Lower lobe of right lung (tissue), 2 donors: Measurements from ENCODE around the gene CDK1. TPM values are rescaled to one million over a fixed set of nuclear protein-coding genes. Genes with fewer than 3 reads are reported as not detected.

Source experiments
- ATAC-seq, 2 donors: fragments of 200-7000 bp; cut with Tn5 transposase; one replicate each; pipeline ENCODE4 v1.9.1; 2020 to 2022; ENCODE audit warnings: mild to moderate bottlenecking in 2 of 2, moderate library complexity in 2 of 2
- DNase-seq: peaks from one replicate; pipeline ENCODE4 v3.0.0-alpha.2; 2020
- H3K27ac ChIP-seq: fragments of 200-600 bp; one replicate; pipeline ENCODE4 v1.8.0; 2022
- H3K27me3 ChIP-seq: fragments of 200-600 bp; one replicate; pipeline ENCODE4 v1.8.0; 2022; ENCODE audit warnings: low read depth
- H3K36me3 ChIP-seq: fragments of 200-600 bp; one replicate; pipeline ENCODE4 v1.8.0; 2022; ENCODE audit warnings: mild to moderate bottlenecking
- H3K4me1 ChIP-seq: fragments of 200-600 bp; one replicate; pipeline ENCODE4 v1.8.0; 2022
- H3K4me3 ChIP-seq: fragments of 200-600 bp; one replicate; pipeline ENCODE4 v1.8.0; 2022; ENCODE audit warnings: mild to moderate bottlenecking
- H3K9me3 ChIP-seq: fragments of 200-600 bp; one replicate; pipeline ENCODE4 v1.8.0; 2022
- intact Hi-C: fragments of 100-400 bp; cut with DNase I; formaldehyde crosslinking; loops from one replicate; pipeline ENCODE4 v1.11.0; 2022
- long read RNA-seq: library from polyadenylated mRNA; unstranded; transcript quantifications from one replicate; pipeline ENCODE4 v2.0.0, GENCODE V29; 2021
- total RNA-seq: library from RNA; stranded (reverse); fragmentation: NEBNext Ultra II Directional; extraction: Animal tissue kit (Norgen Biotek cat#: 25700); gene quantifications from one replicate; pipeline ENCODE4 v1.2.1, GENCODE V29; 2021
- TF ChIP-seq, protein P1 (sequence below): fragments of 200-600 bp; IDR thresholded peaks from one replicate; pipeline ENCODE4 v1.8.0; 2022; ENCODE audit warnings: antibody characterized with exemption, mild to moderate bottlenecking
- donor health status: DM: no; HTN: yes; CAD: no; lungs with severe emphysema.

Gene CDK1
- 4.3 TPM for total RNA-seq
- long read RNA-seq, partial matches to known transcripts = 1 of 8 reads
- long read RNA-seq, other reads (novel, unspliced or antisense) = 4 of 8 reads

DNA sequence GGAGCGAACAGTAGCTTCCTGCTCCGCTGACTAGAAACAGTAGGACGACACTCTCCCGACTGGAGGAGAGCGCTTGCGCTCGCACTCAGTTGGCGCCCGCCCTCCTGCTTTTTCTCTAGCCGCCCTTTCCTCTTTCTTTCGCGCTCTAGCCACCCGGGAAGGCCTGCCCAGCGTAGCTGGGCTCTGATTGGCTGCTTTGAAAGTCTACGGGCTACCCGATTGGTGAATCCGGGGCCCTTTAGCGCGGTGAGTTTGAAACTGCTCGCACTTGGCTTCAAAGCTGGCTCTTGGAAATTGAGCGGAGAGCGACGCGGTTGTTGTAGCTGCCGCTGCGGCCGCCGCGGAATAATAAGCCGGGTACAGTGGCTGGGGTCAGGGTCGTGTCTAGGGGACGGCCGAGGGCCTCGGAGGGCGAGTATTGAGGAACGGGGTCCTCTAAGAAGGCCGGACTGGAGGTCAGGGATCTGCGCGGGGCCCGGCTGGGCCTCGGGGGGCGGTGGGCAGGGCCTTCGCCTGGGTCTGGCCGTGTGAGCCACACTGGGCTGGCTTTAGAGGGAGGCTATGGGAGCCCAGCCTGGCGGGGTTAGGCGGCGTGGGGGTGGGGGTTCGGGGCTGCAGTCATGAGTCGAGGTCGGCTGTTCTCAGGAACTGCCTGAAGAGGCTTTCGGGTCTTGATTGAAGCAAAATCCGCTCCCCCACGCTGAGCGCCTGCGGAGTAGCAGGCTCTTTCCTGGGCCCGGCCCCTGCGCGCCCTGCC is at the start of gene CDK1:
CDK1 (plus strand) TSS at position 265 of the 757 bp plus-strand sequence. CDS start 1,688 bp downstream, outside the sequence.
- Histone ChIP-seq H3K27me3 (no peaks in the 10 kb centered on the region), H3K4me3 (peak within 1 kb of the TSS; percentile 57), H3K9me3 (no peaks in the 10 kb centered on the region), H3K36me3 (no peaks in the 10 kb centered on the region), H3K27ac (no peak within 1 kb of the TSS), H3K4me1 (peaks cover 16% of the 10 kb centered on the region)
- peak; percentile 100 for ATAC-seq
- intact Hi-C loops = no loop called here
- TF ChIP-seq, protein P1, sequence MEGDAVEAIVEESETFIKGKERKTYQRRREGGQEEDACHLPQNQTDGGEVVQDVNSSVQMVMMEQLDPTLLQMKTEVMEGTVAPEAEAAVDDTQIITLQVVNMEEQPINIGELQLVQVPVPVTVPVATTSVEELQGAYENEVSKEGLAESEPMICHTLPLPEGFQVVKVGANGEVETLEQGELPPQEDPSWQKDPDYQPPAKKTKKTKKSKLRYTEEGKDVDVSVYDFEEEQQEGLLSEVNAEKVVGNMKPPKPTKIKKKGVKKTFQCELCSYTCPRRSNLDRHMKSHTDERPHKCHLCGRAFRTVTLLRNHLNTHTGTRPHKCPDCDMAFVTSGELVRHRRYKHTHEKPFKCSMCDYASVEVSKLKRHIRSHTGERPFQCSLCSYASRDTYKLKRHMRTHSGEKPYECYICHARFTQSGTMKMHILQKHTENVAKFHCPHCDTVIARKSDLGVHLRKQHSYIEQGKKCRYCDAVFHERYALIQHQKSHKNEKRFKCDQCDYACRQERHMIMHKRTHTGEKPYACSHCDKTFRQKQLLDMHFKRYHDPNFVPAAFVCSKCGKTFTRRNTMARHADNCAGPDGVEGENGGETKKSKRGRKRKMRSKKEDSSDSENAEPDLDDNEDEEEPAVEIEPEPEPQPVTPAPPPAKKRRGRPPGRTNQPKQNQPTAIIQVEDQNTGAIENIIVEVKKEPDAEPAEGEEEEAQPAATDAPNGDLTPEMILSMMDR = no peak
- DNase-seq = peak; percentile 98

DNA sequence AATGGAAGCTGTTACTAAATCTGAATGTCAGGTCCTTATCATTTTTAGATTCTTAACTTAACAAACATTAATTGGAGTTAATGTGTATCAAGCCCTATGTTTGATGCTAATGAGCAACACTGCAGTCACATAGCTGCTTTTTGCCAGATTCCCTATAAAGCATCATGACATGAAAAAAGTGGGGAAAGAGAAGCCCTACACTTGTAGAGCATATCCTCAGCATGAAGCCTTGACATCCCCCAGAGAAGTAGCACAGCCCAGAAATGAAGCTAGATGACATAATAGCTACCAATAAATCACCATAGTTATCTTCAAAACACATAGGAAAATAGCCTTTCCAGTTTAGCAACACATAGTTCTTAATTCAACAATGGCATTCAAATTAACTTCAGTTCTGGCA is 49.2 kb upstream of the CDK1 start:
- H3K9me3 ChIP-seq = no peaks in the 10 kb centered on the region
- H3K27me3 ChIP-seq = peaks cover 6% of the 10 kb centered on the region
- DNase-seq (no peak), ATAC-seq (no peak)
- TF ChIP-seq, protein P1 = no peak
- H3K4me3 ChIP-seq = no peak overlapping the region
- H3K36me3 ChIP-seq = no peaks in the 10 kb centered on the region
- peaks cover 8% of the 10 kb centered on the region for H3K4me1 ChIP-seq
- intact Hi-C loops = no loop called here
- H3K27ac ChIP-seq = no peak overlapping the region

- Histone ChIP-seq H3K27ac (peak overlapping the region; percentile 80), H3K4me3 (peak overlapping the region; percentile 67), H3K36me3 (no peaks in the 10 kb centered on the region), H3K4me1 (peaks cover 8% of the 10 kb centered on the region), H3K9me3 (no peaks in the 10 kb centered on the region), H3K27me3 (peaks cover 8% of the 10 kb centered on the region)
- ATAC-seq = peak in 1 of 2 donors; percentile 39
- intact Hi-C loops = no loop called here
- no peak for DNase-seq
- TF ChIP-seq, protein P1 = no peak
These were observed 47.0 kb upstream of the CDK1 start for GRCh38 chr10:60731134-60731885.

- peaks cover 5% of the 10 kb centered on the region for H3K27me3 ChIP-seq
- intact Hi-C loops = no loop called here
- H3K4me3 ChIP-seq = peak overlapping the region; percentile 67
- no peaks in the 10 kb centered on the region for H3K36me3 ChIP-seq
- TF ChIP-seq, protein P1 = no peak
- no peaks in the 10 kb centered on the region for H3K9me3 ChIP-seq
- DNase-seq (no peak), ATAC-seq (peak in 1 of 2 donors; percentile 12)
- peaks cover 8% of the 10 kb centered on the region for H3K4me1 ChIP-seq
- peak overlapping the region; percentile 80 for H3K27ac ChIP-seq
These were observed 46.0 kb upstream of the CDK1 start for GRCh38 chr10:60732198-60732806.

DNA sequence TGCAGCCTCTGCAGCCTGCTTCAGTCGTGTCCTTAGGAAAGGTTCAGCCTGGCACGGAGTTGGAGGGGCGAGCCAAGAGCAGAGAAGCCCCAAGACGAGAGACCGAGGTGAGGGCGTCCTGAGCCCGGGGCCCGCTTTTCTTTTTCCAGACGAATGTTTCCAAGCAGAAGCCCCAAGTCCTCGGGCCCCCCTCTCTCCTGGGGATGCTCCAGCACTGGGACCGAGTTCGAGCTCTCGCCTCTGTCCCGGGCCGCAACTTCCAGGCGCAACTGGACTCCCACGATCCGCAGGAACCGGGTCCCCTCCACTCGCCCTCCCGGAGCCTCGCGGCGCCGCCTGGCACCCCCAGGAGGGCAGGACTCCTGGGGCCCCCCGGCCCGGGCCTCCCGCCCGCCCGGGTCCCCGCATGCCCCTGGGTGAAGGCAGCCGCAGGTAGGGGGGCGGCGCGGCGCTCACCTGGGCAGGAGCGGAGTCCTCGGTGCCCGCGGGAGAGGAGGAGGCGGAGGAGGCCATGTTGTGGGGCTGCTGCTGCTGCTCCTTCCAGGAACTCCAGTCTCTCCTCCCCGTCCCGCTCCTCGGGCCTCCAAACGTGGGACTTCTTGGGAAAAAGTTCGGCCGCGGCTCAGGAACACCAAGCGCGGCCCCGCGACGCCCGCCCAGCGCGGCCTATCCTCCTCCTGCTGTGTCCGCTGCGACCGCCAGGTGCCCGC is 45.3 kb upstream of the CDK1 start:
- Histone ChIP-seq H3K4me1 (peaks cover 8% of the 10 kb centered on the region), H3K27me3 (peaks cover 5% of the 10 kb centered on the region), H3K4me3 (peak overlapping the region; percentile 67), H3K9me3 (no peaks in the 10 kb centered on the region), H3K36me3 (no peaks in the 10 kb centered on the region), H3K27ac (peak overlapping the region; percentile 80)
- peak; percentile 77 for DNase-seq
- TF ChIP-seq, protein P1 = peak; percentile 55
- peak; percentile 65 to 74 for ATAC-seq
- intact Hi-C loops = no loop called here
